ENCODE measurements around the gene SLIT2.
A peak's percentile ranks its signal among the peaks of the same experiment; 100 is the strongest.

SLIT2 gene

DNA sequence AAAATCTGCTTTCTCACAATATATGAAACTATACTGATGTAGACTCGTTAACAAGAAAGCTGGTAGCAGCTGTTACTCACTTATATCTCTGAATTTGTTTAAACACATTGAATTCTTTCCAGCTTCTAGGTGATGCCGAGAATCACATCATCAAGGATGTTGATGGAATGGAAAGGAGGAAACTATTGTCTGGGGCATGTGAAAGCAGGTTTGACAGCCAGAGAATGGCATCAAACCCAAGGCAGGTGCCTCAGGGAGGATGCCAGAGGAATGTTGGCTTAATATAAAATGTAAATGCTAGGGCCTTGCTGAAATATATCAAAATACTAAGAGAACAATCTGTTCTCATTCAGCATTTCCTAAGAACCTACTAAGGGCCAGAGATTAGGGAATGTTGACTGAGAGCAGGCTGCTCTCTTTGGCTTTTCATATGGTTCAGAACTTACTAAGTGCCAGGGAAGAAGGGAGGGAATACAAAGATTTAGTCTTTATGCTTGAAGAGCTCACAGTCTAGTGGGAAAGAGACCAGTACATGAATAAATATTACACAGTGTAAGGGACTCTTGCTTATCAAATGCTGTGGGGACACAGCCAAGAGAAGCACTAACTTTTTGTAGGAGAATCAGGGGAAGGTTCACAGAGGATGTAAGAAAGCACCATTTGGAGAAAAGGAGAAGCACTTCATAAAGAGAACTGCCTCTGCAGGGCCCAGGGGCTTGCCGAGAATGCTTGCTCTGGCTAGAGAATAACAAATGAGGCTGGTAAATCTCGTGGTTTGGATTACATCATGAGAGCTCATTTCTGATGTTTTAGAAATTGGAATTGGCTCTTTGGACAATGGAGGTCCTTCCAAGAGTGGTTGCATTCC, 14.7 kb downstream of the SLIT2 start:
- DNase-seq: no peak

DNA sequence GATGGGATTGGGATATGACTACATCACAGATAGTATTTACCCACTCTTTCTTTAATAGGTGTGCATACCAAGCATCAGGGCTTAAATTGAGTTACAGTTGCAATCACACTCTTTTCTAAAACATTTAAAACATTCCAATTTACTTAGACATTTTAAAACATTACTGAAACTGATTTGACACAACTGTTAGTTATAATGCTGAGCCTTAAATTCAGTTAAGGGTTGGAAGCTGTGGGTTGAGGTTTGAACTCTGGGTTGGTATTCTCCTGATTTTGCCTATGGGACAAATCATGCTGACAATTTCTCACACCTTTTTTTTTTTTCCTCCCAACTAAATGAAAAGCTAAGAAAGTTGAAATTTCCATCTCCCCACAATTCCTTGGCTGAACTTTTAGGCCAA, 16.3 kb downstream of the SLIT2 start:
- no peak for DNase-seq

DNA sequence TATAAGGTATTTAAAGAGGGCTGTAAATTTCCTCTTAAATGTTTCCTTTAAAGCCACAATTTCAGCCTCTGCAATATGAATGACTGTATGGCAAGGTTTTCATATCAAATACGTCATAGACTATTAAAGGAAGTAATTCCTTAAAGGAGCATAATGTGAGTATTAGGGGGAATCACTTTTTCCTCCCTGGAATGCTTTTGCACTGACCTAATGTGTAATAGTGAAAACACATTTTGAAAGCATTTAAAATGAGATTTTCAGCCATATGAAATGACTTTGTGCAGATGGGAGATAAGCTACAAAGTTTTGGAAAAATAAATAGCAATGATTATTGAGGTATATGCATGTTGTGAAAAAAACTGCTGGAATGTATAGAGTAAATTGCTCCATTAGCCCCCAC, 17.6 kb downstream of the SLIT2 start:
- no peak for DNase-seq

DNA sequence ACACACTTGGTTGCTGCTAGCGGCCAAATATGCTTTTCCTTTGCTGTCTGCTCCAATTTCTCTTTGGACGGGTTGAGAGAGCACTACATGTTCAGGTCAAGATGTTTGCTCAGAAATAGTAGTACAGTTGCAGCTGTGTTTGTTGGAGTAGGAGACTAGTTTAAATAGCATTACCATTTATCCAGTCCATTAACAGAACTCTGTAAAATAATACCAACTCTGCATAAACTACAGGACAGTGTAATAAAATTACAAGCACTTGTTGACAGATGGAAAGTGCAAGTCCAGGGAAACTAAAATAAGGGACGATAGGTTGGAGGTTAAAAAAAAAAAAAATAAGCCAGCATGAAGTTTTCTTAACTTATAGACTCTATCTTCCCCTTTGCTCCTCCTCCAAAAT, 20.2 kb downstream of the SLIT2 start:
- DNase-seq: peak; percentile 76

DNA sequence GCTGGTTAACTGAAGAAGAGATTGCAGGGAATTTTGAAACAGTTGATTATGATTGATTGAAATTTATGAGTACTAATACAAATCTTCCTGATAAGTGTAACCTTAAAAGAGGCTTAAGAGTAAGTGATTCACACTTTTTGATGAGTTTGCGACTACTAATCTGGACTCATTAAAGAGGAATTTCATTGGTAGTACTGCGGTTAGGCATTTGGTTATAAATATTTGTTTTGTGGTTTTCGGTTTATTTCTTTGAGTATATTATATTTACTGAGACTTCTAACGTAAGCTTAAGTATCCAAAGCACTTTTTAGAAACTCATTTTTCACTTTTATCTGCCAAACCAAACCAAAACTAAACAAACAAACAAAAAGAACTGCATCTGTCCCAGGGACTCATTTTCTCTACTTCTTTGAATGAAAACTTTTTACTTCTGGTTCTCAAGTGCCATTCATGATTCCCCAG, 20.7 kb downstream of the SLIT2 start:
- peak; percentile 34 for DNase-seq

DNA sequence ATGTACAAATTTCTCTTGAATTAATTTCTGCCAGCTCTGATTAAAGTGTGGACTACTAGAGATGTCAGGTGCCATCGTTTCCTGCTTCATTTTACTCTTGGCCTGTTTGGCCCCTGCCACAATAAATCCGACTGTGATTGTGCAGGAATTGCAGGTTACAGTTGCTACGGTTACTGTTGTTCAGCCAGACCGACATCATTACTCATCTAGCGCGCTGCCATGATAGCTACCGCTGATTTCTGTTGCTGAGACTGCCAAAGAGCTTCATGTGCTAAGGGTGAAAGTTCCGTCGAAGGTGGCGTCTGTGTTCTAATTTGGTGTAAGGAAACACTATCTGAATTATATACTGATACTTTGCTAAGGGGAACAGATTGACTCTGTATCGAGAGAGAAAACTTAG, 22.1 kb downstream of the SLIT2 start:
- peak; percentile 42 for DNase-seq

DNA sequence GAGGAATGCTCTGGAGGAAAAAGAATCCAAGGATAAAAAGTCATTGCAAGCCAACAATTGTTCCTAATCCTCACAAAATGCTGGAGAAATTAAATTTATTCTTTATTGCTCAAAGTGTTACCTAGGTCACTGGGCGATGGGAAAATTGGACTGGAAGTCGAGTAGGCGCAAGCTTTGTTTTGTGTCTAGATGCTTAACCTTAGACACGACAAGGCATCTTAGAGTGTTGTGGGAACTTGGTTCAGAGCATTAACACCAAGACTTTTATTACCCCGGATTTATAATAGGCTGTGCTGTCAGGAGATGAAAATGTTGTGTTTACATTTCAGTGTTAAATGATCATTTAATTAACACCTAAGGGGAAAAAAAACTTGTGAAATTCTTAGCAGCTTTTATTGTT, 25.1 kb downstream of the SLIT2 start:
- DNase-seq: no peak

DNA sequence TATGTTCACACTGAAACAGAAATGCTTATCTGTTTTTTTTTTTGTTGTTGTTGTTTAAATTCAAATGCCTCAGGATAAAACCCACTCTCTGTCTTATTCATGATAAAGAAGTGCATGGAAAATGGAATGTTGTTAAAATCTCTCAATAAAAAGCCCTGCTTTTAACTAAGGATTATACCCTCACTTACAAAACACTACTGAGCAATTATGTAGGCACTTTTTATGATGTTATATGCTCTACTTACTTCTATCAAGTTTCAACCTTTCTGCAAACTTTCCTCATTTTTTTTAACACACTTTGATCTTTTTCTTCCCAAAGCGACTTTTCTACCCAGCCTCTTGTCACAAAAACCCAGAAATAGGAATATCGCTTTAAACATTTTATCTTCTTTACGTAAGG, 26.5 kb downstream of the SLIT2 start:
- DNase-seq: no peak

DNA sequence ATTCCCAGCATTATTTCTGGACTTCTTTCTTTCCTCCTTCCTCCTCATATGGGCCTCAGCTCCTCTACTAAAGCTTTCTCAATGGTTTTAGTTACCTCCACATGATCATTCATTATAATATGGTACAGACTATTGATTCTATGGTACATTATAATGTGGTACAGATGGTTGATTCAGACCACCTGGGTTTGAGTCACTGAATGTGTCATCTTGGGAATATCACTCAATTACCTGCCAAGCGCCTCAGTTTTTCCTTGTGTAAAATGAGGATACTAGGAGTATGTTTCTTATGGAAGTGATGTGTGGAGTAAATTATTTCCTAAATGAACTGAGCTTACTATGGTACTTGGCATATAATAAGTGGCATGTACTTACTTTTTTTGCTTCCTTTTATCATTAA, 27.7 kb downstream of the SLIT2 start:
- no peak for DNase-seq

DNA sequence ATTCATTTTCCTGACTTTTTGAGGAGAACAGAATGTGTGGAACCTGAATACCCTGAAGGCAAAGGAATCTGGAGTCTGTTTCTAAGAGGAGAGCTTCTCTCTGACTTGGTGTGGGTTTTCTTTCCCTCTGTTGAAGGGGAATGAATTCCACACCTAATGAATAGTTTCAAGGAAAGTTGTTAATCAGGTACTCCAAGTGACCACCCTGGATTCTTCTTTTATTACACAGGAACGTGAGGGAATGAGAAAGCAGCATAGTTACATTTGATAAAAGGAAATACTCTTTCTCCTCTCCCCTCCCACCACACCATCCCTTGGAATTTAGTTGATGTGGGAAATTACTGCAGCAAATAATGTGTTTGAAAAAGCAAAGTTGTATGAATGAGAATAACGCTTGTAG, 29.7 kb downstream of the SLIT2 start:
- DNase-seq: no peak

DNA sequence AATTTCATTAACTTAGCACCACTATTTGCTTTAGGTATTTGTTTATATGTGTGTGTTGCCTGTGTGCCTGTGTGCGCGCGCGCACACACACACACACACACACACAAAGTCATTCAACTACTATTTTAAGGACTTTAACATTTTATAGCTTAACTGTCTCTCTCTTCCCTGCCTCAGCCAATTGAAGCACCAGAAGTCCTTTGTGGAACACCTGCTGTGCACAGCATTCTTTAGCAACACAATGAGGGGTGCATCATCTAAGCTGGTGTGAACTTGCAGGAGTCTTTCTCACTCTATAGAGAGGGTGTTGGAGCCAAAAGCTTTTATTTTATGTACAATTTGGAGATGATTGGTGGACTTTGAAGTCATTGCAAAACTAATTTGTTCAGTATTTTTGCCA, 31.3 kb downstream of the SLIT2 start:
- no peak for DNase-seq

DNA sequence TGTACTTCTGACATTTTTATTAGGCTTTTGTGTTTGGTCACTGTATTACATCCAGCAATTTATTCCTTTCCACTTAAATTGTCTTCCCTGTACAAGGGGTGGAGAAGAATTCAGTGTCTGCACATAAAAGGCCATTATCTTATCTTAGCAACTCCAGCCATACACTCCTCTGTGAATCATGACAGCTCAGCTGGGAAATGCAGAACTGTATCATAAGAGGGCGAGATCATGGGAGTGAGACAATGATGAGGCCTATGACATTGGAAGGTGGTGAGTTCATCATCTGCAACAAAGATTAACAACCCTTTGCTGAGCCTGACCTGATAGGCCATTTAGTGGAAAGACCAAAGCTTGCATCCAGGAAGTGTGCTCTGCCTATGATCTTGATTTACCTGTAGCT, 33.3 kb downstream of the SLIT2 start:
- DNase-seq: no peak

DNA sequence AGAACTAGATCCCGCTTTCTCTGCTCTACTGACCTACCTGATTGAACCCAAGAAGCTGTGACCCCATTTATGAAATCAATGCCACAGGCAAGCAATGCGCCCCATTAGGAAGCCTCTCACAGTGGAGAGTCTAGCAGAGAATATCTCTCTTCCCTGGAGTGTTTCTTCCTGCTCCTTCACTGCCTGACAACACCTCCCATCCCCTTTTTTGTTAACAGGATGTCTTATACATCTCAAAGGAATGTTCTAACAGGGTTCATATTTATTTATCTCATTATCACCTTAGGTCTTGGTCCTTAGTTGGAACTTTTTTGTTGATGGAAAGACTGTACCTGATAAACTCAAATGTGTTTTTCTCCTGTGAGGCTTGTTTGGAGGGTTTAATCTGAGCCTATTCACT, 35.5 kb downstream of the SLIT2 start:
- no peak for DNase-seq

DNA sequence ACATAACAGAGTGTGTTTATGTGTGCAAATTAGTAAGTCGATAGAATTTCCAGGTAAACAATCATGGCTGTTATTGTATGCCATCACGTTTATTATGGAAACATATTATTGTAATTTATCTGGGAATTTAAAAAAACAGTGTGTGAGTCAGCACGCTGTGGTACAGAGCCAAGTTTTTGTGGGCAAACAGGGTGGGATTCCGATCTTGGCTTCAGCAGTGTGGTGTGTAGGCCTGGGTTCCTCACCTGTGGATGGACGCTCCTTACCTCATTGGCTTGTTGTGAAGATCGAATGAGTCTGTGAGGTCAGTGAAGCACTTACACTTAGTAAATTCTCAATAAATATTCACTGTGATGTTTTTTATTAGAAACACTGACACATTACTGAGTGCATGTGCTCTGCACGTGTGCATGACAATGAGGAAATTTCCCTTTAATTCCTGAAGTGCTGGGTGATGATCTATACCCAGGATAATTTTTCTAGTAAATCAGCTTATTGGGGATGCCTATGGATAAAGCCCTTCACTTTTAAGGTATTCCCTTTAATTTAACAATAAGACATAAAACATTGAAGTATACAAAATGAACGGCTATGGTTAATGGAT, 36.4 kb downstream of the SLIT2 start:
- no peak for DNase-seq

DNA sequence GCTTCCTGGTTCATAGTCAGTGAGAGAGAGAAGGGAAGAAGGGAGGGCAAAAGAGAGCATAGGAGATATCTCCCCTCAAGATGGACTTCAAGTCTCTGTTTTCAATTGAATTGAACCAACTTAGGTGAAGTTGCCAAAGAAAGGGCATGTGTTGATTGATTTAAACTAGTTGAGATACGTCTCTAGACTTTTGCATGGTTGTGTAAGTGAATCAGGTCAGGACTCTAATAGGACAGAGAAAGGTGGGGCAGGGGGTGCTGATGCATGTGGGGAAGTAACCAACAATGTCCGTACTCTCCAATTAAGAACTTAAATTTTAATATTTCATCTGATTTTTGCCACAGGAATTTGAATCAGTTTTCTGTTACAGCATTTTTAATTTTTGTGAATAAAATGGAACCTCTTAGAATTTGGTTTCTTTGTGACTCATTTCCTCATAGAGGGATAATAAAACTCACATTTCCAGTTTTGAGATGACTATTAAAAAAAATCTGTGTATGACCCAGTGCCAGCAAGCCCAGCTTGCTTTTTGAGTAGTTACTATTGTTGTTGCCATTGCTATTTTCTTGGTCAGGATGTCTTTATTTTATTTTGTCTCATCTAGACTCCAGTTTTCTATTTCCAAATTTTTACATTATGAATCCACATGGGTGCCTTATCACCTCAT, 37.3 kb downstream of the SLIT2 start:
- no peak for DNase-seq

DNA sequence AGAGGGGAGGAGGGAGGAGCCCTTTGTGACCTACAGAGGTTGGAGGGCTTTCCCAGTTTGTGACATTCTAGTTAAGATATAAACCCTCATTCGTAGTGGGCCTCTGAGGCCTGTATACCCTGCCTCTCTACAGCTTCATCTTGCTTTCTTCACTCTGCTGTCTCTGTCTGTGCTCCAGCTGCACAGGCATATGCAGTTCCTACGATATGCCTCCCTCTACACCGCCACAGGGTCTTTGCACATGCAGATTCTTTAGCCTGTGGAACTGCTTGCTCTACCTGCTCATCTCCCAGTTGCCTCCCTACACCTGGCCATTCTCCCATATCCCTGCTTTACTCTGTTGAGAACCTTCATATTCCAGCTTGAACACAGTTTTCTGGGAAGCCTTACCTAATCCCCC, 38.1 kb downstream of the SLIT2 start:
- DNase-seq: no peak

DNA sequence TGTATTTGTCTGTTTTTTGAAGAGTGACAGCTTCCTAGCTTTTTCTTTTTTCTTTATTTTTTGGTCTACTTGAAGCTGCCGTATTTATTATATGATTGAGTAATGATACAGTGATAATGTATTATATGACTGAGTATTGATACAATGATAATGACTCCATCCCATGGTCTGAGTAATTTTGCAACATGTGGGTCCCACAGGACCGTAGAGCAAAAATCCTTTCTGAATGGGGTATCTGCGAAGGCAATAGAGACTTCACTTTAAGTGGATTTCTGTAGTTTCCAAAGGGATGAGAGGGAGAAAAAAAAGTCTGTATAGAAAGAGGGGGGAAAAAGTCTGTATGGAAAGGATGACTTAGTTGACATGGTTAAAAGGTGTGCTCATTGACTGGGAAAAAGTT, 41.0 kb downstream of the SLIT2 start:
- DNase-seq: no peak

DNA sequence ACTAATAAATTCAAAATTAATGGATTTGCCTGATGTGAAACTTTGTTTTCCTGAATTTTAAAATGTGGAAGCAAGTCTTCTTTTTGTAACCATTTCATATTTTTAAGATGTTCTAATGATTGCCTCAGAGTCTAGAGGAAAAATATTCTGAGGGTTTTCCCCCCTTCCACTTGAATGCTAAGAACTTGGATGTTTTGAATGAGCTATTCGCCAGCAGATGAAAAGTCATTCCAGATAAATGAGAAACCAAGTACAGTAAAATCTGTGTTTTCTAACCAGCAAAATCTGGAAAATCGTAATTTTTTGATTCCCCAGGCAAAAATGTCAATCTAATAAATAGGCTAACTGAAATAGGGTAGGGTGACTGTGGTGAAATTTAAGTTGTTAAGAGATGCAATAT, 45.6 kb downstream of the SLIT2 start:
- DNase-seq: no peak

DNA sequence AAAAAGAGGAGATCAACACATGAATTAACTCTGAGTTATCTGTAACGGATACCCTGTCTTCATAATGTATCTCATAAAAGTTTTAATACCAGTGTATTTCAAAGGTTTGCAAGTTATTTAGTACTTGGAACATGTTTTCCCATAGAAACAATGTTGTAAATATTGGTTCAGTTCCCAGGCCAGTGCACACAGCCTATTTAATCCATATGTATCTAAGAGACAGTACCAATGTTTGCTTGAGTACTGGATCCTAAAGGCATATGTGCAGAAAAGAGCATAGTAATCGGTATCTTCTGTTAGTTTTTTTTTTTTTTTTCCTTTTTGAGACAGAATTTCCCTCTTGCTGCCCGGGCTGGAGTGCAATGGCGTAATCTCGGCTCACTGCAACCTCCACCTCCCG, 46.1 kb downstream of the SLIT2 start:
- no peak for DNase-seq

DNA sequence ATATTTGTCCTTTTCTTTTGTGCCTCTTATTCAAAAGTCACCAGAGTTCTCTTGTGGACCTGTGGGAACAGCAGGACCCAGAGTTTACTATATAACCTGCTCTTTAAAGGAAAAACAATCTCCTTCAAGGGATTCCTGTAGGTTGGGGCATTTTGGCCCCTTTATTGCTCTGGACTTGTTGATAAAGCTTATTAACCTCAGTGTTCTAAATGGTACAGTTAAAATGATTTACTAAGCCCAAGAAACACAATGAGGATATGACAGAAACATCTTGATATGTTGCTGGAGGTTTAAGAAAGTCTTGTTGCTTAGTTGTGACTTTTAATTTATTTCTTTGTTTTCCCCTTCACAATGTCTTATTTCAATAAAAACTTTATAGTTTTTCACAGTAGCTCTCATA, 46.8 kb downstream of the SLIT2 start:
- no peak for DNase-seq

DNA sequence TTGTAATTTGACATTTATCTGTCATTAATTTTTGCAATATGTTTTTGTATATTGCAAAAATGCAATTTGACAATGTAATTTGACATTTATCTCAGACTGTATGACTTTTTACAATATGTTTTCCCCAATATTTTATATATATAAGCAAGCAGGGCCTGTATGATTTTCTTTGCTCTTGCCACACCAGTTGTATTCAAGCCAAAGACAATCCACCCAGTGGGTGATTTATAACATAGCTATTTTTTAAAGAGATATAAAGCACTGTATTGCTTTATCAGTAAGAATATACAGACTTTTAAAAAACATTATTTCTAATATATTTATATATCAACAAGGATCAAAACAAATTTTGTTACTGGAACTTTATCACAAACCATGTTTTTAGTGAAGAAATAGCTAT, 47.3 kb downstream of the SLIT2 start:
- no peak for DNase-seq

DNA sequence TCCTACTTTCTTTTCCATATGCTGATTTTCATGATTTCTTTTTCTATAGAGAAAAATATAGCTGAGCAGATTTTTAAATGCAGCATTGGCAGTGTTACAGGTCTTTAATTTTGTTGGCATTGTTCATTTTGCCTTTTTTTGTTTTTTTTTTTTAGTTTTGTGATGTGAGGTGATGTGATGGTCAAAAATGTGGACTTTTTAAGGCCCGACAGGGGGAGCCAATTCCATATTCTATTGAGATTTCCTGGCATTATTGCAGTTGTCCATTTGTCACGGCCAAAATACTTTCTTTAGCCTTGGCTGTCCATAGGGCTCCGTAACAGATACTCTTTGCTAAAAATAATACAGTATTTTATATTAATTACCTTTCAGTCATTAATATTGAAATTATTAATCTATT, 47.8 kb downstream of the SLIT2 start:
- no peak for DNase-seq

DNA sequence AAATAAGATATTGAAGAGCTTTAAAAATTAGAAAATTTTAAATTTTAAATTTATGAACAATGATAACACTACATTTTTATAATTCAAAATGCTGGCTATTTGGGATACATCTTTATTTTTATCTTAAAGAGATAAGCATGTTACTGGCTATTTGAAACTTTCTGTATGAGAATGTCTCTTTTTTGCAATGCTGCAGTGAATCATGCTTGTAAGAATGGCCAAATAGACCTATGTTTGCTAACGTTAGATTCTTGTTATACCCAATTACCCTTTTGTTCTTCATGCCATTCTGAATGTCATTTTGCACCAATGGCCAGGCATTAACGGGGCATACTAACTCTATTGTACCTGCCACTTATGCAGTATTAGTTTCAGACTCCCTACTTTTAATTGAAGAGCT, 49.5 kb downstream of the SLIT2 start:
- DNase-seq: no peak
